Stimulated activated CD4-positive, alpha-beta T cell treated with anti-CD3 and anti-CD28 coated beads, Interleukin-1b, Interleukin-23, amount 100 ng/mL, for 4 hours (primary cell): Measurements from ENCODE around the gene EFCAB11.
"Not testable (repeated sequence)": the region's sequence is repeated elsewhere in the genome, so short reads cannot be mapped to it uniquely, and the experiment has no call there.

Experiments used
- DNase-seq, 2 donors: peaks; one replicate each; pipeline ENCODE4 v3.0.0-alpha.2; 2020; ENCODE audit warnings: low read depth in 2 of 2

EFCAB11 gene

GRCh38 chr14:89911010-89911919 is 43.3 kb downstream of the EFCAB11 start:
- no peak for DNase-seq

GRCh38 chr14:89910691-89911009 is 43.9 kb downstream of the EFCAB11 start:
- DNase-seq: no peak

DNA sequence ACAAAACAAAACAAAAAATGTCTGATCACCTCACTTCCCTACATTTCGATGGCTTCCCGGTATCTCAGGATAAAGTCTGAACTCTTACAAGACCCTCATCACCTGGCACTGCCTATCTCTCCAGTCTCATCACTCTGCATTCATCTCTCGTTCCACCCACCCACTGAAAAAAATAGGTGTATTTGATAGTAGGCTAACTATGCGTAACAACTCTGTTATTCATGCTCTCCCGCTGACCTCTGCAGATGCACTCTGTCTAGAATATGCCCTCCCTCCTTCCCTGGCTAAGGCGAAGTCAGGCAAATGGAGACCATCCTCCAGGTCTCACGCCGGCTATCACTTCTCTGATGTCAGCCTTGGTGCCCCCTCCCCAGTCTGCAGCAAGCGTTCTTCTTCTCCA is 44.9 kb downstream of the EFCAB11 start:
- no peak for DNase-seq

DNA sequence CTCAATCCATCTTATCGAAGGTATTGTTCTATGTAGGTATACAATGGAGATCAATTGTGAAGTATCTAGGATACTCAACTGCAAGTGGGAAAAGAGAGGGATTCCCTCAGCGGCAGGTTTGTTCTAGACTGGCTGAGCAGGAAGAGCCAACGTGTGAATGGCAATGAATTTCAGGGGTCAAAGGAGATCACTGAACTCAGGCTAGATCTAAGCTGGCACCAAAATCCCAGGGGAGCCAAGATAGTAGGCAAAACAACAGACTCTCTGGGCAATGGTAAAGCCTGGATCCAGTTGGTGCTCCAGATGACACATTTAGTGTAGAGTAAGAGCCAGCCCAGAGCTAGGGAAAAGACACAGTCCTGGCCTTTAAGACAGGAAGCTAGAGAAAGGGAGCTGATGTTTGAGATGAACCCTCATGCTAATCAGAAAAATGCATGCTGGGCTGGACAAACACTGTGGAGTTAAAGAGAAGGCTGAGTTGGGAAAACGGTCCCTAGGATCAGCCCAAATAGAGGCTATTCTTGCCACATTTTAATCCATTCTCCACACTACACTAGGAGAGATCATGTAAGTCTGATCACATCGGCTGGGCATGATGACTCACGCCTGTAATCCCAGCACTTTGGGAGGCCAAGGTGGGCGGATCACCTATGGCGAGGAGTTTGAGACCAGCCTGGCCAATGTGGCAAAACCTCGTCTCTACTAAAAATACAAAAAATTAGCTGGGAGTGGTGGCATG is 45.6 kb downstream of the EFCAB11 start:
- DNase-seq: no peak

DNA sequence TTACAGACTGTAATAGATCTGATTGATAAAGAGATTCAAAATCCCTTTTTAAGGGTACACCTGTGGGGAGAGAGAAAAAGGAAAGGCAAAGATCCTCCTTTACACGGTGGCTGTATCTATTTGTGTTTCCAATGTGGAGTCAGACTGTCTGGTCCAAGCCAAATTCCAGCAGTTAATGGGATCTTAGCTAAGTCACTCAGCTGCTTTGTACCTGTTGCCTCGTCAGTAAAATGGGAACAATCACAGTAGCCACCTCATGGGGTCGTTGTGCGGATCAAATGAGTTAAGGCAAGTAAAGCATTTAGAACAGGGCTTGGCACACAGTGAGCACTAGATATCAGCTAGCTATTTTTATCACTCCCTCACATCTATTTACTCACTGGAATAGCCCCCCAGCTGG is 46.9 kb downstream of the EFCAB11 start:
- no peak for DNase-seq

- DNase-seq: no peak
These were observed 48.5 kb downstream of the EFCAB11 start for GRCh38 chr14:89906000-89906399.

GRCh38 chr14:89903340-89903952 is 51.1 kb downstream of the EFCAB11 start:
- DNase-seq: no peak

DNA sequence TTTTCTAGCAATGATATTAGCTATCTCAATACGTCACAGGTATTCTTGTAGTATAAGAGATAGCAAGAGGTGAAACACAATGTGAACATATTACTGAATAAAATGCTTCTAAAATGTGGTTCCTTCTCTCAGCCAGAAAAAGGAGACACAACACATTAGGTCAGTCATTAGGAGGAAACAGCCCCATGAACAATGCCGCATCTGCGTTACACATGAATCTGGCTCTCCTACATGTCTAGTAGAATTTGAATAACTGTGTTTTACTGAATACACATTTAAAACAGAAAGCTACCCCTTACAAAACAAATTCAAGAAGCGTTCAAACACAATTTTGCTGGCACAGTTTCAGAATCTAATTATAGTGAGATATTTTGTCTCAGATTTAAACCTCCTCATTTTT is 51.6 kb downstream of the EFCAB11 start:
- DNase-seq: no peak

DNA sequence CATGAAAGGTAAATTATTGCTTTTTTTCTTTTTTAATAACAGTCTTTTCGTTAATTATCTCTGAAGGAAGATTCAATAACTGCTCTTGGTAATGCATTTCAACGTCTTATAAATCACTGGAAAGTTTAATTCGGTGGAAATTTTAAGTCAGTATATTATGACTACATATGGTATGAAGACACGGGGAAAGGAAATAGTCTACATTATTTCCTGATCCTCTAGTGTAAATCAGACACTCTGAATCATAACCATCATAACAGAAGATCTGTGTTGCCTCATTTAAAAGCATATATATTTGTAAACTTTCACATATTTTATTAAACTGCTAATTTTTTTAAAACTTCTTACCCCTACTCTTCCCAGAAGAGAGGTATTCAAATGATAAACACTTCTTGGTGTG is 53.7 kb downstream of the EFCAB11 start:
- no peak for DNase-seq

DNA sequence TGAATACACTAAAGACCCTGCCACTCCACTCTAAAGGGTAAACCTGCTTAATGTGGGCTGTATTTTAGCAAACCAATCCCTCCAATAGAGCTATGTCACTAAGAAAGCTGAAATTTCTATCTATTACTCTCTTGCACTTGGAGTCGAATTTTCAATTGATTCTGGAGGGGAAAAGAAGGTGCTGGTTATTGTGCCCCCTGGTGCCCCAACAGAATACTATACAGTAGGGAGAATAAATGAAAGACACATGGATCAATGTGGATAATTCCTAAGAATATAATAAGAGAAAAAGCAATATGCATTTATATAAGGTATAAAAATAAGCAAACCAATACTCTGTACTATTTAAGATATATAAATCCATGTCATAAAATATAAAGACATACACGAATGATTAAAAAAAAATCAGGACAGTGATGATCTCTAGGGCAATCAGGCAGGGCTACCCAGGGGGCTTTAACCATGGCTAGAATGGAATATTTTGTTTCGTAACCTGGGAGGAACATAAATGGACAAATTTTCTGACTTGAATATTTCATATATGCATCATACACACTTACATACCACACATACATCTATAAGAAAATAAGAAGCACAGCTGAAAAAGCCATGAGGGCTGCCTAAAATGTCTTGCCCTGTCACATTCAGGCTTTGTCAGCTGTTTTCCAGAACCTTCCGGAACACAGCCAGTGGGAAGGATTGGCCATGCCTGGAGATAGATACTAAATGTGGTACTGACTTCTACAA is 54.4 kb downstream of the EFCAB11 start:
- peak in 1 of 2 donors; percentile 12 for DNase-seq

DNA sequence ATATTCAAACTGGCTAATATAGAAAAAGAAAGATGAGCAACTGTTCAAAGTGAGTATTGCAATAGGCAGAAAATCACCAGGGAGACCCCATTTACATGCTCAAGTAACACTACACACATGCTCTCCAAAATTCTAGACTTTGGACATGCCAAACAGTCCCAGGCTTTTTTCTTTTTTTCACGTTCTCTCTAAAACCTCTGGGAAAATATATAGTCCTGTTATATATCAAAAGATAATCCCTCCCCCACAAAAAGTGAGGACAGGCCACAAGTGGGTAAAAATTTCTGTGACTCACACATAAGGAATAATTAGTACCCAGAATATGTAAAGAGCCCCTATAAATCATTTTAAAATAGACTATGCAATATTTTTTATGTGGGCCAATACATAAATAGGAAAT is 55.2 kb downstream of the EFCAB11 start:
- no peak for DNase-seq

- DNase-seq: not testable (repeated sequence)
These were observed 61.1 kb downstream of the EFCAB11 start for GRCh38 chr14:89893388-89893787.

DNA sequence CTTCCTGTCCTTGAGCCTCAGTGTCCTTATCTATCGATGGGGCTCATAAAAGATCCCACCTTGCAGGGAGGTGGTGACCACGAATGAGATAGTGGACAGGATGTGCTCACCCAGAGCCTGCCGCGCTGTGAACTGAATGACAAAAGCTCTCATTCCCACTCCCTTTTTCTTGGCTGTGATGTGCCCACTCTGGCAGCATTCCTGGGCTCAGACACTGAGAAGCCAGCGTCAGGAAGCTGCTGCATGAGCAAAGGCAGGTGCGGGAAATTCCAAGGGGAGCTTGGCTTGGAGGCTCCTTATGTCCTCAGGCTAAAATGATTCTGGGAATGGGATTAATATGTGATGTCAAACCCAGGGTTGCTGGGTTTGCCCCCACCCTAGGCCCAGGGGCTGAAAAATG is 61.6 kb downstream of the EFCAB11 start:
- no peak for DNase-seq

DNA sequence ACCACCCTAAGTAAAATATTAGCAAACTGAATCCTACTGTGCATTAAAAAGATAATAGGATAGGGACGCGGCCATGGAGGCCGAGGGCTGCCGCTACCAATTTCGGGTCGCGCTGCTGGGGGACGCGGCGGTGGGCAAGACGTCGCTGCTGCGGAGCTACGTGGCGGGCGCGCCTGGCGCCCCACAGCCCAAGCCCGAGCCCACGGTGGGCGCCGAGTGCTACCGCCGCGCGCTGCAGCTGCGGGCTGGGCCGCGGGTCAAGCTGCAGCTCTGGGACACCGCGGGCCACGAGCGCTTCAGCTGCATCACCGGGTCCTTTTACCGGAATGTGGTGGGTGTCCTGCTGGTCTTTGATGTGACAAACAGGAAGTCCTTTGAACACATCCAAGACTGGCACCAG is 62.8 kb downstream of the EFCAB11 start:
- DNase-seq: not testable (repeated sequence)

GRCh38 chr14:89891055-89891454 is 63.5 kb downstream of the EFCAB11 start:
- DNase-seq: no peak

DNA sequence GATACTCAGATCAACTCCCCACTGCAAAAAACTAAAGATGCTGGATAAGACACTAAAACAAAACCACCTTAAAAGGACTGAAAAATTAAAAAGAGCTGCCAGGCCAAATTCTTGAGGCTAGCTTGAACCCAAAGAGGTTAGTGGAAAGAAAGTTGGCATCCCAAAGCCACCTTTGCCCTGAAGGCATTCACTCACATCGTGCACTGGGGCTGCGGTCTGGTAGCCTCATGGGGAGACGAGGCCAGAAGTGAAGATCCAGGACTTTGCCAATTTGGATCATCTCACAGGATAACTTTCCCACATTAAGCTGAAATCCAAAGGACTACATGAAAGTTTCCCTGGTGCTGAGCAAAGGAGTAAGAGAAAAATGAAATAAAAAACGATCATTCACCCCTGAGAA is 63.9 kb downstream of the EFCAB11 start:
- DNase-seq: no peak

GRCh38 chr14:89889626-89890025 is 64.9 kb downstream of the EFCAB11 start:
- DNase-seq: no peak

GRCh38 chr14:89884761-89885160 is 69.8 kb downstream of the EFCAB11 start:
- no peak for DNase-seq

GRCh38 chr14:89881839-89882238 is 72.7 kb downstream of the EFCAB11 start:
- DNase-seq: no peak

DNA sequence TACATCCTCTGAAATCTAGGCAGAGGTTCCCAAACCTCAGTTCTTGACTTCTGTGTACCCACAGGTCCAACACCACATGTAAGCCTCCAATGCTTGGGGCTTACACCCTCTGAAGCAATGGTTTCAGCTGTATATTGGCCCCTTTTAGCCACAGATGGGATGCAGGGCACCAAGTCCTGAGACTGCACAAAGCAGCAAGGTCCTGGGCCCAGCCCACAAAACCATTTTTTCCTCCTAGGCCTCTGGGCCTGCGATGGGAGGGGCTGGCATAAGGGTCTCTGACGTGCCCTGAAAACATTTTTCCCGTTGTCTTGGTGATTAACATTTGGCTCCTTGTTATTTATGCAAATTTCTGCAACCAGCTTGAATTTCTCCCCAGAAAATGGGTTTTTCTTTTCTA is 80.4 kb downstream of the EFCAB11 start:
- not testable (repeated sequence) for DNase-seq

- no peak for DNase-seq
These were observed 84.2 kb downstream of the EFCAB11 start for GRCh38 chr14:89870316-89870715.

- no peak for DNase-seq
These were observed 84.9 kb downstream of the EFCAB11 start for GRCh38 chr14:89869606-89870005.
